Mucosa of descending colon (tissue), 3 donors: ENCODE results near the gene GFY. TPM values are rescaled to one million over a fixed set of nuclear protein-coding genes. Genes with fewer than 3 reads are reported as not detected.
A peak's percentile ranks its signal among the peaks of the same experiment; 100 is the strongest.

Experiments used
- ATAC-seq: fragments of 200-7000 bp; cut with Tn5 transposase; one replicate; pipeline ENCODE4 v1.9.1; 2020; ENCODE audit warnings: mild to moderate bottlenecking, moderate library complexity
- DNase-seq, 3 donors: peaks; one replicate each; pipeline ENCODE4 v3.0.0-alpha.2; 2020
- H3K36me3 ChIP-seq: fragments of 200-600 bp; one replicate; pipeline ENCODE4 v1.8.0; 2021; ENCODE audit warnings: low read depth, mild to moderate bottlenecking
- H3K4me1 ChIP-seq: fragments of 200-600 bp; one replicate; pipeline ENCODE4 v1.8.0; 2021; ENCODE audit warnings: low read depth, mild to moderate bottlenecking
- H3K4me3 ChIP-seq: fragments of 200-600 bp; one replicate; pipeline ENCODE4 v1.8.0; 2021; ENCODE audit warnings: mild to moderate bottlenecking
- H3K9me3 ChIP-seq: fragments of 200-600 bp; one replicate; pipeline ENCODE4 v1.8.0; 2021; ENCODE audit warnings: mild to moderate bottlenecking
- intact Hi-C, 2 donors: fragments of 100-400 bp; cut with DNase I in 1 of 2; cut with micrococcal nuclease in 1 of 2; formaldehyde crosslinking; loops; one replicate each; pipeline versions ENCODE4 v1.11.0 to v1.11.1; 2022; cut with DNase I, micrococcal nuclease
- total RNA-seq, 3 donors: library from RNA; stranded (reverse); fragmentation: NEBNext Ultra II Directional in 2 of 3; extraction: Animal tissue kit (Norgen Biotek cat#: 25700) in 2 of 3; gene quantifications; one replicate each; pipeline versions ENCODE4 v1.2.1 to v1.2.4, GENCODE V29; 2021 to 2023
- TF ChIP-seq, protein P1 (sequence below): fragments of 200-600 bp; IDR thresholded peaks from one replicate; pipeline ENCODE4 v1.8.0; 2022; ENCODE audit warnings: antibody characterized with exemption, mild to moderate bottlenecking
- donor health status: DM: no; HTN: no; CAD: no; lungs with moderate emphysema.
- donor health status: DM: no; HTN: no; CAD: no.
- donor health status: DM: no; HTN: yes; CAD: no.

Gene GFY
- total RNA-seq, 3 donors from 2014 or later: not detected

DNA sequence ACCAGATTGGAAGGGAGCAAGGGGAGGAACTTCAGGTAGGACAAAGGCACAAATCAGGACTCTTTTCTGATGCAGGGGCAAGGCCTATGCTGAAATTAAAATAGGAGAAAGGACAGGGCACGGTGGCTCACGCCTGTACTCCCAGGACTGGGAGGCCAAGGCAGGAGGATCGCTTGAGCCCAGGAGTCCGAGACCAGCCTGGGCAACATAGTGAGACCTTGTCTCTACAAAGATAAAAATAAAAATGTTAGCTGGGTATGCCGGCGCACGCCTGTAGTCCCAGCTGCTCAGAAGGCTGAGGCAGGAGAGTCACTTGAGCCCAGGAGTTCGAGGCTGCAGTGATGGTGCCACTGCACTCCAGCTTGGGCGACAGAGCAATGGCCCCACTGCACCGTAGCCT lies 10.5 kb downstream of the GFY start:
- intact Hi-C loops: no loop called here
- DNase-seq (no peak), ATAC-seq (no peak)
- Histone ChIP-seq H3K4me1 (no peaks in the 10 kb centered on the region), H3K36me3 (no peaks in the 10 kb centered on the region), H3K9me3 (no peaks in the 10 kb centered on the region), H3K4me3 (no peak overlapping the region)
- TF ChIP-seq, protein P1, sequence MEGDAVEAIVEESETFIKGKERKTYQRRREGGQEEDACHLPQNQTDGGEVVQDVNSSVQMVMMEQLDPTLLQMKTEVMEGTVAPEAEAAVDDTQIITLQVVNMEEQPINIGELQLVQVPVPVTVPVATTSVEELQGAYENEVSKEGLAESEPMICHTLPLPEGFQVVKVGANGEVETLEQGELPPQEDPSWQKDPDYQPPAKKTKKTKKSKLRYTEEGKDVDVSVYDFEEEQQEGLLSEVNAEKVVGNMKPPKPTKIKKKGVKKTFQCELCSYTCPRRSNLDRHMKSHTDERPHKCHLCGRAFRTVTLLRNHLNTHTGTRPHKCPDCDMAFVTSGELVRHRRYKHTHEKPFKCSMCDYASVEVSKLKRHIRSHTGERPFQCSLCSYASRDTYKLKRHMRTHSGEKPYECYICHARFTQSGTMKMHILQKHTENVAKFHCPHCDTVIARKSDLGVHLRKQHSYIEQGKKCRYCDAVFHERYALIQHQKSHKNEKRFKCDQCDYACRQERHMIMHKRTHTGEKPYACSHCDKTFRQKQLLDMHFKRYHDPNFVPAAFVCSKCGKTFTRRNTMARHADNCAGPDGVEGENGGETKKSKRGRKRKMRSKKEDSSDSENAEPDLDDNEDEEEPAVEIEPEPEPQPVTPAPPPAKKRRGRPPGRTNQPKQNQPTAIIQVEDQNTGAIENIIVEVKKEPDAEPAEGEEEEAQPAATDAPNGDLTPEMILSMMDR: no peak

DNA sequence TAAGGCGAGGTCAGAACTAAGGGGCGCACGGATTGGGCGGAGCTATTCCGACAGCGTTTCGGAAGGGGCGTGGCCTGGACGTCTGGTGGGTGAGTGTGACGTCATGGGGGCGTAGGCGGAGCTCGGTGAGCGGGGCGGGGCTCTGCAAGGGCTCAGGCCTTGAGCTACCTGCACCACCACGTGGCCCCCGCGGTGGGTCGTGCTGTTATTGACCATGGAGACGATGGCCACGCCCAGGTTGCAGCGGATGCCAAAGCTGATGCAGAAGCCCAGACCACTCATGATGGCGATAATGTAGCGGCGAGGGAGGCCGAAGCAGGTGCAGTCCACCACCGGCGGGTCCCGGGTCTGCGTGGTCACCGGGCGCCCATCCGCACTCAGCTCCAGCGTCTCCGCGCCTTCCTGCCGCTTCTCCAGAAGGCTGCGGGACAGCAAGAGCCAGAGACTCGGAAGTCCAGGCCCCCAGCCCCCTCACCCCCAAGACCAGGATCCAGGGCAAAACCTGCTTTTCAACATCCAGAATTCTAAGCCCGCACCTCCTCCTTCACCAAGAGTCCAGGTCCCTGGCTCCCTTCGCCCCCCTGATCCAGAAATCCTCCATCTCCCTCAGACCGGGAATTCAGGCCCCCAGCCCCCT lies 11.3 kb downstream of the GFY start:
- DNase-seq (peak in 1 of 3 donors; percentile 37), ATAC-seq (peak; percentile 10)
- TF ChIP-seq, protein P1: no peak
- no peak overlapping the region for H3K4me3 ChIP-seq
- no peaks in the 10 kb centered on the region for H3K9me3 ChIP-seq
- H3K4me1 ChIP-seq: no peaks in the 10 kb centered on the region
- intact Hi-C loops: no loop called here
- no peaks in the 10 kb centered on the region for H3K36me3 ChIP-seq

DNA sequence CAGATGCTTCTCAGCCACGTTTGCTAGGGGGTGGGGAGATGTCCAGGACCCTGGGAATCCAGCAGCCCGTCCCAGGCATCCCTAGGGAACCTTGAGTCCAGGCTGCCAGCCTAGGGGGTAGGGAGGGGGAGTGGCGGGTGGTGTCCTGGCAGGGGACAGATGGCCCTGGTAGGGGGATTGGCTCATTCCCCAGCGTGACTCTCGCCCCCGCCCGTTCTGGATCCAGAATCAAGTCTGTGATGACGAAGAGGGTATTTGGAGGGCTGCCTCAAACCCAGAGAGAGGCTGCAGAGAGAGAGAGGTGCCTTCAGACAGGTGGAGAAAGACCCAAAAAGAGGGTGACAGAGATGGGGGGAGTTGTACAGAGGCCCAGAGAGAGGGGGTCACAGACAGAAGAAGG lies 12.0 kb downstream of the GFY start:
- H3K9me3 ChIP-seq: no peaks in the 10 kb centered on the region
- ATAC-seq: no peak
- H3K4me1 ChIP-seq: no peaks in the 10 kb centered on the region
- TF ChIP-seq, protein P1: no peak
- no peak for DNase-seq
- H3K4me3 ChIP-seq: no peak overlapping the region
- intact Hi-C loops: no loop called here
- no peaks in the 10 kb centered on the region for H3K36me3 ChIP-seq

DNA sequence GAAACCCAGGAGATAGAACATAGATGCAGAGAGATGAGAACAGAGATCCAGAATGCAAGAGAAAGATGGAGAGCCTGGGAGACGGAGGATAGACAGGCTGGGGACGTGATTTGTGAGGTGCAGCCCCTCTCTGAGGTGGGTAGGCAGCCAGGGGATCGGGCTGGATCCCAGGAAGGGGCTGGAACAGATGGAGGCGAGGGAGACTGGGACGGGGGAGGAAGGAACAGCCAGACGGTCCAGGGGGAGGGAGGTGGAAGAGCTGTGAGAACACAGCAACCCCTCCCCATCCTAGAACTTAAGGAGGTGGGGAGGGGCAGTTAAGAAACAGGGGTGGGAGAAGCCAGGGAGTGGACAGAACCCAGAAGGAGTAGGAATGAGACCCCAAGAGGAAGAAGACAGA lies 13.1 kb downstream of the GFY start:
- H3K4me1 ChIP-seq: no peaks in the 10 kb centered on the region
- intact Hi-C loops: no loop called here
- H3K9me3 ChIP-seq: no peaks in the 10 kb centered on the region
- ATAC-seq (no peak), DNase-seq (no peak)
- no peak overlapping the region for H3K4me3 ChIP-seq
- TF ChIP-seq, protein P1: no peak
- no peaks in the 10 kb centered on the region for H3K36me3 ChIP-seq

DNA sequence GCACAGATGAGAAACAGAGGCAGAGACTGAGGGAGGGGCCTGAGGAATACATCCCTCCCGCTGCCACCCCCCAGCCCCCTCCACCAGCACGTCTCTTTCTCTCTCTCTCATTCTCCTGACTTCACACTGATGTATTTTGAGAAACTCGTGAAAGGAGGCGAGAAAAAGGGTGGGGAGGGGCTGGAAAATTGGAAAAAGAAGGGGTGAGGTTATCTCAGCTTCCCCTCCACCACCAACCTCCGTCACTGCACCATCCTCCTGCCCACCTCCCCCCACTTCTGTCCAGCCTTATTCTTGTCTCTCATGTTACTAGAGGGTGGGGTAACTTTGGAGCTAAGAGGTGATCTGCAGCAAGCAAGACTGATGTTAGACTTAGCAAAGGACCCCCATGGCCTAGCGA lies 14.6 kb downstream of the GFY start:
- intact Hi-C loops: loop anchor here in 1 of 2 donors (5.0 kb wide), 1 partner anchor 48 kb away; no protein-coding TSS in a partner anchor
- no peak for ATAC-seq
- H3K4me3 ChIP-seq: no peak overlapping the region
- no peaks in the 10 kb centered on the region for H3K9me3 ChIP-seq
- TF ChIP-seq, protein P1: no peak
- no peaks in the 10 kb centered on the region for H3K36me3 ChIP-seq
- no peaks in the 10 kb centered on the region for H3K4me1 ChIP-seq
- no peak for DNase-seq
